NCI-H460 (cell line): Measurements from ENCODE around the gene ZNF154. TPM values are rescaled to one million over a fixed set of nuclear protein-coding genes. Genes with fewer than 3 reads are reported as not detected.
"Not testable (repeated sequence)": the region's sequence is repeated elsewhere in the genome, so short reads cannot be mapped to it uniquely, and the experiment has no call there.

Experiments used
- DNase-seq: peaks from one replicate; pipeline ENCODE4 v3.0.0-alpha.2; 2016; ENCODE audit warnings: low read depth; ENCODE audit errors: extremely low read depth
- polyA plus RNA-seq: library from polyadenylated mRNA; depleted of rRNA; stranded (reverse); fragments of >200 nt; gene quantifications from 2 replicates; pipeline ENCODE4 v1.2.3, GENCODE V29; 2014; cell fraction: nucleus; rRNA removed
- total RNA-seq: library from RNA; depleted of rRNA; stranded (reverse); fragments of >200 nt; shearing (Covaris generic); gene quantifications from 2 replicates; pipeline ENCODE4 v1.2.3, GENCODE V29; 2014; rRNA removed

ZNF154 gene
- not detected in 2 replicates for total RNA-seq
- not detected in 2 replicates for polyA plus RNA-seq

DNA sequence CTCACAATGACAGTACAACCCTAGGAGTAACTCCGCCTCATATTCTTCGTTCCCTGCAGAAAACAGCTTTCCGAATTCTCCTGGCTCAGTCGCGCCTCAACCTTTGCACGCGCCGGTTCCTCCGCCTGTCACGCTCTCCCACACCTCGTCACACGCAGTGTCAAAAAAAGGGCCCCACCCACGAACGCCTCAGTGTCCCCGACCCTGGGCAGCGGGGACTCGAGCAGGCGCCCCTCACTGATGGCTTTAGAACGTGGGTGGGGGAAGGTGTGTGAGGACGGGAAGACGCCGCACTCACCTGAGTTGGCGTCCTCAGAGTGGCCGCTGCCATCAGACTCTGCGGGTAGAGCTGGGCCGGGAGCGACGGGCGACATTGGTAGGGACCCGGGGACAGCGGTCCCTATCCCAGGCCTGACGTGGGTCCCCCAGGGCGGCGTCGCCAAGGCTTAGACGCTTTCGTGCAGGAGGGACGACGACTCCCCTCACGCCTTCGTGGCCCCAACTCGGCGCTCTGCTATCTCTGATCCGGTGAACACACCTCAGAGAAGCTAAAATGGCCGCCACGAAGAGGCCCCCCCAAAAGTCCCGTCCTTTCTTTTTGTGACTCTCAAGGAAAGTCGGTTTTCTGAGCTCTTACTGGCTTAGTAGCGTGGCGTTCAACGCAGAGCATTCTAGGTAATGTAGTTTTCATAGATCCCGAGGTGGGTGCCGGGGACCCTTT lies at the start of gene ZNF154:
TSS of gene ZNF154 (minus strand) at position 564 of the 721 bp plus-strand sequence. CDS start at position 331, 233 bp downstream.
- no peak for DNase-seq

DNA sequence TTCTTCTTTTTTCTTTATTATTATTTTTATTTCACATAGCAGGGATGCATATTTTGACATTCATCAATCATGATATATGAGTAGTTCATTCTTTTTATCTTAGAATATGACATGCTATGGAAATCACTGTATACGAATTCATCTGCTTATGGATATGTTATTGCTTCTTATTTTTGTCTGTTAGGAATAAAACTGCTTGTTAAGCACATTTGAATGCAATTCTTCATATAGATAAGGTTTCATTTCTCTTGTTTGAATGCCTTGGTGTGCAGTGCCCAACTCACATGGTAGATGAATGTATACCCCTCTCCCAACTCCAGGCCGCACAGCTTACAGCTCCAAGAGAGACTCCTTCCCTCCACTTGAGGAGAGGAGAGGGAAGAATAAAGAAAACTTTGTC lies 48.9 kb upstream of the ZNF154 start:
- no peak for DNase-seq

DNA sequence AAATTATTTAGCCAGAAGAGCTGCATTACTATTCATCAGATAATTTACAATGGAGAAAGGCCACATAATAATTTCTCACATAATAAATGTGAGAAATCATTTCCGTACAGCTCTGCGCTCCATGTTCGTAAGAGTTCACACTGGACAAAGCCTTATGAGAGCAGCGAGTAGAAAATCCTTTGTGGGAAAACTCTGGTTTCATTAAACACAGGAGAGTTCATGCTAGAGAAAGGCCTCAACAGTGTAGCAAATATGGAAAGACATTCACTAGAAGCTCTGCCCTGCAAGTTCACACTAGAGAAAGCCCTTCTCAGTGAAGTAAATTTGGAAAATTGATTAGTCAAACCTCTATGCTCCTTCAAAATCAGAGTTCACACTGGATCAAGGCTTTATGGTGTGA lies 46.0 kb upstream of the ZNF154 start:
- DNase-seq = no peak

DNA sequence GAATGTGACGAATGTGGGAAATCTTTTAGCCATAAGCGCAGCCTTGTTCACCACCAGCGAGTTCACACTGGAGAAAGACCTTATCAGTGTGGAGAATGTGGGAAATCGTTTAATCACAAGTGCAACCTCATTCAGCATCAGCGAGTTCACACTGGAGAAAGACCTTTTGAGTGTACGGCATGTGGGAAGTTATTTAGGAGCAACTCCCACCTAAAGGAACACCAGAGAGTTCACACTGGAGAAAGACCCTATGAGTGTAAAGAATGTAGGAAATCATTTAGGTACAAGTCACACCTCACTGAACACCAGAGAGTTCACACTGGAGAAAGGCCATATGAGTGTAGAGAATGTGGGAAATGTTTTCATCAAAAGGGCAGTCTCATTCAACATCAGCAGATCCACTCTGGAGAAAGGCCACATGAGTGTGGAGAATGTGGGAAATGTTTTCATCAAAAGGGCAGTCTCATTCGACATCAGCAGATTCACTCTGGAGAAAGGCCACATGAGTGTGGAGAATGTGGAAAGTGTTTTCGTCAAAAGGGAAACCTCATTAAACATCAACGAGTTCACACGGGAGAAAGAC lies 45.2 kb upstream of the ZNF154 start:
- no peak for DNase-seq

DNA sequence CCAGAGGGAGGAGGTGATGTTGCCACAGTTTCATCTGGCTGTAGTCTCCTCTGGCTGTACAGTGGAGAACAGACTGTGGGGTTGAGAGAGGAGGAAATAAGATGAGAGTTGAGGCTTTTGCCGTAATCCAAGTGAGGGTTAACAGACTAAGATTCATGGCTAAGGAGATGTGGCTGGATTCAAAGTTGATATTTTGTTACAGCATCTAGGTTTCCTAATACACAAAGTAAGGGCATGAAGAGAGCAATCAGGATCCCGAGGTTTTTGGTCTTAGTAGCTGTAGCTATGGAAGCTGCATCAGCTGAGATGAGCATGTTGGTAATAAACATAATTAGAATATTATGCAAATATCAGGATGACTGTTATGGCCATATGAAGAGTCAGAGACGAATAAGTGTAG lies 39.0 kb upstream of the ZNF154 start:
- DNase-seq = no peak

DNA sequence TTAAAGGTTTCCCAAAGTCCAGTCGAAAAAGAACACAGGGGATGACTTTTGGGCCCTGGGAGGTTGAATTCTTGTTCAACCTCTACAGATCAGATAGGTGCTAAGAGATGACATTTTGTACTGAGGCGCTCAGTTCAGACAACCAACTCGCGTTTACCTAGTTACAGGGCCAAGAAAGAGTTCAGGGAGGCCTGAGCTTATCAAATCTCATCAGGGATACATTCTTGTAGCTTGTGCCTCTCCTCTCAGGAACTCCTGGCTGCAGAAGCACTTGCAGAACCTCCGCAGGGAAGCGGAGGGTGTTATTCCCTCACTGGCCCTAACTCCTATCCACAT lies 38.4 kb upstream of the ZNF154 start:
- no peak for DNase-seq

DNA sequence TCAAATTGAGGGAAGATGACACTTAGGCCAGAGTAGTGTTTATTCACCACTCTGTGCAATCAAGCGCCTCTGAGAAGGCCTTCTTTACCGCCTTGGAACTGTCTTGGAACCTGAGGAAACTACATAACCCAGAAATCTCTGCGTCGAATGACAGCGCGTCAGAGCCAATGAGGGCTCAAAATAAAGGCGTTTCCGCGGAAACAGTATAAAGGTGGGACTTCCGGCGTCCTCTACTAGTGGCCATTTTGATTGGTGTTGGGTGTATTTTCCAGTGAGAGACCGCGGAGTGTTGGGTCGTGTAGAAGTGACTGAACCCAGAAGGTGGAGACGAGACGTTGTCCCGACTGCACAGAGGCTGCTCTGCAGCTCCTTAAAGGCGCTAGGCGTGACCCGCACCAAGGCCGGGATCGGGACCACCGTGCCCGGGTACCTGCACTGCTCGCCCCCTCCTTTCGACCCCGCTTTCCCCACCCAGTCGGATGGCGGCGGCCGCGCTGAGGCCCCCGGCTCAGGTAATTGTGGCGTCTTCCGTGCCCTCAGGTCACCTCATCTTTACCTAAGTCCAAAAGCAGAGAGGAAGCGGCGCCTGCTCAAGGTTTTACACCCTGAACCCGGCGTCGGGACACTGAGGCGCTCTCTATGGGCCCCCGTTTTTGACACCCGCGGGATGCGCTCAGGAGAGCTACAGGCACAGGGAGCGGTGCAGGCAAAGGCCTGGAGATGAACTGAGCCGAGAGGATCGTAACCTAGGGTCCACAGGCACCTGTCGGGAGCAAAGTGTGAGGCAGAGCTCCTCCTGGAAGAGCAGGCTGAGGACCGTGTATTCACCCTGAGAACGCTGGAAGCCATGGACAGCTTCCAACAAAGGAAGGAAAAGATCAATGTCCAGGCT lies 37.8 kb upstream of the ZNF154 start, which contains the start of gene ZNF776:
TSS of gene ZNF776 (plus strand) at position 236 of the 892 bp plus-strand sequence. CDS start at position 480, 244 bp downstream.
- DNase-seq = peak; percentile 86

DNA sequence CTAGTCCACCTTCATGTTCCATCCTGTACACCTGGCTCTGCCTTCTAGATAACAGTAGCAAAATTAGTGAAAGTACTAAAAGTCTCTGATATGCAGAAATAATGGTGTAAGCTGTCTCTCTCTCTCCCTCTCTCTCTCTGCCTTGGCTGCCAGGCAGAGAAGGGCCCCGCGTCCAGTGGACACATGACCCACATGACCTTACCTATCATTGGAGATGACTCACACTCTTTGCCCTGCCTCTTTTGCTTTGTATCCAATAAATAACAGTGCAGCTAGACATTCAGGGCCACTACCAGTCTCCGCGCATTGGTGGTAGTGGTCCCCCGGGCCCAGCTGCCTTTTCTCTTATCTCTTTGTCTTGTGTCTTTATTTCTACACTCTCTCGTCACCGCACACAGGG lies 29.8 kb upstream of the ZNF154 start:
- DNase-seq = not testable (repeated sequence)

DNA sequence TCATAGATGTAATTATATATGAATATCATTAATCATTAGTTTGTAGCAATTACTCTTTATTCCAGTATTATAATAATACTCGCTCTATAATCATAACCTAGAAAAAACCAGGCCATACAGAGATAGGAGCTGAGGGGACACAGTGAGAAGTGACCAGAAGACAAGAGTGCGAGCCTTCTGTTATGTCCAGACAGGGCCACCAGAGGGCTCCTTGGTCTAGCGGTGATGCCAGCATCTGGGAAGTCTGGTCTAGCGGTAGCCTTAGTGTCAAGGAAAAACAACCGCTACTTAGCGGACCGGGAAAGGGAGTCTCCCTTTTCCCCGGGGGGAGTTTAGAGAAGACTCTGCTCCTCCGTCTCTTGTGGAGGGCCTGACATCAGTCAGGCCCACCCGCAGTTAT lies 29.3 kb upstream of the ZNF154 start:
- DNase-seq = not testable (repeated sequence)

DNA sequence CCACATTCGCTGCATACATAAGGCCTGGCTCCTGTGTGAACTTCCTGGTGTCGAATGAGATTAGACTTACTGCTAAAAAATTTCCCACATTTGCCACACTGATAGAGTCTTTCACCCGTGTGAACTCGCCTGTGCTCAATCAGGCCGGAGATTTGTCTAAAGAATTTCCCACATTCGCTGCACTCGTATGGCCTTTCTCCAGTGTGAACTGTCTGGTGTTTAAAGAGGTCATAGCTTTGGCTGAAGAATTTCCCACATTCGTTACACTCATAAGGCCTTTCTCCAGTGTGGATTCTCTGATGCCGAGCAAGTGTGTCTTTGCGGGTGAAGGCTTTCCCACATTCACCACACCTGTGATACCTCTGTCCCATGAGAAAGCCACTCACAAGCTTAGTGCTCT lies 11.9 kb upstream of the ZNF154 start:
- no peak for DNase-seq

DNA sequence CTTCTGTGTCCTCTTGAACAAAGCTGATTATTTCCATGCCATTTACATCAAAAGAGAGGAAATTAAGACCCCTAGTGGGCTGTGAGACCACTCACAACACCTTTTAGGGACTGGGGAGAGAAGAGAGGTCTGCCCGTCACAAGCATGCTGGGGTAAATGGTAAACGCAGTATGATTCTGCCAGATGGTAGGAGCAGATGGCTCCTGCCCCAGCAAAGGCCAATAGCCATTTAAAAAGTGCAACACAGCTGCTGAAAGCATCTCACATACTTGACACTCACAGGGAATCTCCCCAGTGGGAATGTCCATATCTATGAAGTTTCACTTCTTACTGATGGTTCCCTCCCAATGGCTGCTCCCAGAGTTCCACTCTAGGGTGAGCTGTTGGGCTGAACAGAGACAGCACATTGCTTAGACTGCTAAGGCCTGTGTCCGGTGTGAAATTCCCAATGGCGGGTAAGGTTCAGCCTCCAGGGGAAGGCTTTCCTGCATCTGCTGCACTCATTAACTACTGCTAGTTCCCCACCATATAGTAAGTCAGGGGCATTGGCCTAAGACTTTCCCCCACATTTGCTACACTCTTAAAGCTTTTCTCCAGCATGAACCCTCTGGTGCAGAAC lies 11.0 kb upstream of the ZNF154 start:
- DNase-seq = no peak

DNA sequence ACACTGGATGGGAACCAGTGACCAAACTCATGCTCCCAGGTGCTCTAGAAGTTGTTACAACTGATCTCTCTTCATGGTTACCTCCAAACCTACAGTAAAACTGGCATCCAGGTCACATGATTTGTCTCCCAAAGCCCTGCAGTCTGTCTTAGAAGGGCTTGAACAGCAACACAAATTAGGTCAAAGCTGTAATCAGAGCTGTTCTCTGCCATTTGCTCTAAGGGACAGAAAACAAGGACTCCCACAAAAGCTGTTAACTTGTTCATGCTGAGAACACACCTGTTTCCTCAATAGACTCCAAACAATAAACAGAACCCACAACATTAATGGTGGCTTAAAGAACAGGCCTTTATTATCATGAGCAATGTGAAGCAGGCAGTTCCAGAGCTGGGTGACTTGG lies 10.4 kb upstream of the ZNF154 start:
- DNase-seq = no peak

DNA sequence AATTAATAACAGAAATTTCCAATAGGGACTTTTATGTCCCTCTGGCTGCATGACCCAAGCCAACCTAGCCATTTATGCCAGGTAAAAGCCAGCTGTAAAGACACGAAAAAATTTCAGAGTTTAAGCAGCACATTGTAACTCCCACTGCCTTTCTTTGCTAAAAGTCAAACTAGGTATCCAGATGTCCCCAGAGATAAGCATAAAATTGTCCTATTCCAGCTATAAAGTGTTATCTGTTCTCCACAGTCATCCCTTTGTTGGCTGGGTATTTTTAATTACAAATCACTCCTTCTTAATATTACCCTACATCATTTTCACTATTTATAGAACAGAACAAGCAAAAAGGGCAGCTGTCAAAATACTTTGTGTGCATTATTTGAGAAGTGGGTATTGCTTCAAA lies 3.2 kb upstream of the ZNF154 start:
- DNase-seq = no peak

DNA sequence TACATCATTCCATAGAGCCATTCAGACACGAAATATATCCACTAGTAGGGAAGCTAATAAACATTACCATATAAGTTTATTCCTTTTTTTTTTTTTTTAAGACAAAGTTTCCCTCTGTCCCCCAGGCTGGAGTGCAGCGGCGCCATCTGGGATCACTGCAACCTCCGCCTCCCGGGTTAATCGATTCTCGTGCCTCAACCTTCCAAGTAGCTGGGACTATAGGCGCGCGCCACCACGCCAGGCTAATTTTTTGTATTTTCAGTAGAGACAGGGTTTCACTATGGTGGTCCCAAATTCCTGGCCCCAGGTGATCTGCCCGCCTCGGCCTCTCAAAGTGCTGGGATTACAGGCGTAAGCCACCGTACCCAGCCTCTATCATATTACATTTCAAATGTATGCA lies 612 bp upstream of the ZNF154 start:
- DNase-seq = no peak

DNA sequence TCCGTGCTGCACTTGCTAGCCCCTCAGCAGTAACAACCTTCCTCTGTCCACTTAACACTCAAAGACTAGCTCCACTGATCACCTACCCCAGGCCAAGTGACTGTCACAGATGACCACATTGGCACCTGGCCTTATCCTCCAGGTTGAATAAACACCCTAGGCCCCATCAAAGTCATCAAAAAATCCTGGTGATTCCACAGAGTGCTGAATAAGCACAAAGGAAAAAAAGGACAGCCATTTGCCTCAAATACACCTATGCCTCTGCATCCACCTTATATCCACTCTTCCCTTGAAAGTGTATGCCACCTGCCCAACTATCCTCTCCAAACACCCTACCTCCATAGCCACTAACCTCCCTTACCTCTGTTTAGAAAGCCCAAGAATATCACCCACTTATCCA lies 2.7 kb downstream of the ZNF154 start:
- no peak for DNase-seq

DNA sequence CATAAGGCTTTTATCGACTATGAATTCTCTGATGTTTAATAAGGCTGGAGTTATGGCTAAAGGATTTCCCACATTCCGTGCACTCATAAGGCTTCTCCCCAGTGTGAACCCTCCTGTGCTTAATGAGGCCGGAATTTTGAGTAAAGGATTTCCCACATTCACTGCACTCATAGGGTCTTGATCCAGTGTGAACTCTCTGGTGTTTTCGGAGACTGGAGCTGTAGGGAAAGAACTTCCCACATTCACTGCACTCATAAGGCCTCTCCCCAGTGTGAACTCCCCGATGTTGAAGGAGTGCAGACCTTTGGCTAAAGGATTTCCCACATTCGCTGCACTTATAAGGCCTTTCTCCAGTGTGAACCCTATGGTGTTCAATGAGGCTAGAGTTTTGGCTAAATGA lies 7.4 kb downstream of the ZNF154 start:
- no peak for DNase-seq

DNA sequence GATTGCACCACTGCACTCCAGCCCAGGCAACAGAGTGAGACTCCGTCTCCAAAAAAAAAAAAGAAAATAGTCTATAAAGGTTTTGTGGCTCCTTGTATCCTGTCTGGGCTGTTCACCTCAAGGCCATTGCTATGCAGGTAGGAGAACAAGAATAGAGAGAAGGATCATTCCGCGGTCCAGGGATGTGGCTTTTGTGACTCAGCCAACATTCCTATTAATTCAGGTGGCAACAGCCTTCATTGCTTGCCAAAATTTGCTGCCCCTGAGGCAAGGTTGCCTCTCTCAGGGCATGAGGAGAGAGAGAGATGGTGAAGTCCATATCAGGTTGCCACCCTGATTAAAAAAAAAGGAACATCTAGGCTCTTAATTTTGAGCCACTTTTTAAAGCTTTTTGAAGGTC lies 19.3 kb downstream of the ZNF154 start:
- DNase-seq = no peak

DNA sequence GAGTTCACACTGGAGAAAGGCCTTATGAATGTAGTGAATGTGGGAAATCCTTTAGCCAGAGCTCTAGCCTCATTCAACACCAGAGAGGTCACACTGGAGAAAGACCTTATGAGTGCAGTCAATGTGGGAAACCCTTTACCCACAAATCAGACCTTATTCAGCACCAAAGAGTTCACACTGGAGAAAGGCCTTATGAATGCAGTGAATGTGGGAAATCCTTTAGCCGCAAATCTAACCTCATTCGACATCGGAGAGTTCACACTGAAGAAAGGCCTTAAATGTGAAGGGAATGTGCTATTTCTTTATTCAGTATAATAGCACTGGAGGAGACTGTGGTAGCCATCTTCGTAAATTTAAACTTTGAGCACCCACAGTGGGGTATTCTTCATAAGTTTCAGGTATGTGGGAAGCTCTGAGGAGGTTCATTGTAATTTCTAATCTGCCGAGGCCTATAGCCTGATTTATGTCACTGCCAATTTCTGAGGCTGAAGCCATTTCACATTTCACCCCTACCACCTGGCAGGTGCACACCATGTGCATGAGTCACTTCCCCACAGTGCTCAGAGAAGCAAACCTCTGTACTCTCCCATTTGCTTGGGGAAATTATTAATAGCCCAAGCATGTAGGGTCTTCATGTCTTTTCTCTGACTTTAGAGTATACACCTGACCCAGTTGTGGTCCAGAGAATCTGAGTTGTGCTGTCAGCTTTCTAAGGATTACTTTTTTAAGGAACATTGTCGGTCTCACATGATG lies 20.8 kb downstream of the ZNF154 start:
- DNase-seq = no peak

DNA sequence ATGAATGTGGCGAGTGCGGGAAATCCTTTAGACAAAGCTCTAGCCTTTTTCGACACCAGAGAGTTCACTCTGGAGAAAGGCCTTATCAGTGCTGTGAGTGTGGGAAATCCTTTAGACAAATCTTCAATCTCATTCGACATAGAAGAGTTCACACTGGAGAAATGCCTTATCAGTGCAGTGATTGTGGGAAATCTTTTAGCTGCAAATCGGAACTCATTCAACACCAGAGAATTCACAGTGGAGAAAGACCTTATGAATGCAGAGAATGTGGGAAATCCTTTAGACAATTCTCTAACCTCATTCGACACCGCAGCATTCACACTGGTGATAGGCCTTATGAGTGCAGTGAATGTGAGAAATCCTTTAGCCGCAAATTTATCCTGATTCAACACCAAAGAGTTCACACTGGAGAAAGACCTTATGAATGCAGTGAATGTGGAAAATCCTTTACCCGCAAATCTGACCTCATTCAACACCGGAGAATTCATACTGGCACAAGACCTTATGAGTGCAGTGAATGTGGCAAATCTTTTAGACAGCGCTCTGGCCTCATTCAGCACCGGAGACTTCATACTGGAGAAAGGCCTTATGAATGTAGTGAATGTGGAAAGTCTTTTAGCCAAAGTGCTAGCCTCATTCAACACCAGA lies 21.5 kb downstream of the ZNF154 start:
- DNase-seq = no peak

DNA sequence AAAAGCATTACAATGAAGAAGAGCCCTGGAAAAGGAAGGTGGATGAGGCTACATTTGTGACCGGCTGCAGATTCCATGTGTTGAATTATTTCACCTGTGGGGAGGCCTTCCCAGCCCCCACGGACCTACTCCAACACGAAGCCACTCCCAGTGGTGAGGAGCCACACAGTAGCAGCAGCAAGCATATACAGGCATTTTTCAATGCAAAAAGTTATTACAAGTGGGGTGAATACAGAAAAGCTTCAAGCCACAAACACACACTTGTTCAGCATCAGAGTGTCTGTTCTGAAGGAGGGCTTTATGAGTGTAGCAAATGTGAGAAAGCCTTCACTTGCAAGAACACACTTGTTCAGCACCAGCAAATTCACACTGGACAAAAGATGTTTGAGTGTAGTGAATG lies 22.3 kb downstream of the ZNF154 start:
- DNase-seq = no peak
